ENCODE results near the gene SV2C. TPM values are rescaled to one million over a fixed set of nuclear protein-coding genes. Genes with fewer than 3 reads are reported as not detected.

SV2C gene
- total RNA-seq, 1 experiment from 2014 or later, result not detected

GRCh38 chr5:76125346-76125745, 42.2 kb downstream of the SV2C start:
- Histone ChIP-seq H3K27ac (no peak overlapping the region), H3K27me3 (replicated peaks) (peaks cover 4% of the 10 kb centered on the region)
- no peak for DNase-seq (ENCODE audit: low read depth in 1 of 2, low spot score in 2 of 2)

GRCh38 chr5:76125888-76126287, 42.7 kb downstream of the SV2C start:
- Histone ChIP-seq H3K36me3 (no peaks in the 10 kb centered on the region), H3K4me3 (no peak overlapping the region), H3K4me1 (replicated peaks) (no peaks in the 10 kb centered on the region), H3K27ac (no peak overlapping the region), H3K9me3 (replicated peaks) (no peaks in the 10 kb centered on the region), H3K27me3 (replicated peaks) (peaks cover 4% of the 10 kb centered on the region)
- no peak for DNase-seq (ENCODE audit: low read depth in 1 of 2, low spot score in 2 of 2)

More at GRCh38 chr5:76125346-76125745, 42.2 kb downstream of the SV2C start:
- H3K4me3 ChIP-seq, result no peak overlapping the region
- no peaks in the 10 kb centered on the region for H3K4me1 ChIP-seq (replicated peaks)
- H3K36me3 ChIP-seq, result no peaks in the 10 kb centered on the region
- H3K9me3 ChIP-seq (replicated peaks), result no peaks in the 10 kb centered on the region

DNA sequence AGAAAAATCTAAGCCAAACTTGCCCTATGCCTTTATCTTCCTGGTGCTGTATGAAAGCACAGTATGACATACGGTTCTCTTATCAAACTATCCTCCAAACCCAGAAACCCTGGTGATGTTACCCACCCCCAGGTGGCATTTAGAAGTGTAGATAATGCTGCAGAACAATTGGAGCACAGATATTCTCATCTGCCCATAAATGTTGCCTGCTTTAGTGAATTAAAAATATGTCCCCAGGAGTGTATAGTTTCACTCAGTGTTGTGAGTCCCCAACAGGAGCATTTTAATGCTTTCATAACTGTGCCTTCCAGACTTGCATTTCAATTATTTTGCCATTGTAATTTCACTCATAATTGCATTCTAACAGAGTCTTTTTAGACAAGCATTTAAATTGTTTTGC, 50.8 kb downstream of the SV2C start:
- H3K9me3 ChIP-seq (replicated peaks), result no peaks in the 10 kb centered on the region
- H3K27me3 ChIP-seq (replicated peaks), result peaks cover 25% of the 10 kb centered on the region
- no peaks in the 10 kb centered on the region for H3K4me1 ChIP-seq (replicated peaks)
- no peak overlapping the region for H3K4me3 ChIP-seq
- no peak overlapping the region for H3K27ac ChIP-seq
- H3K36me3 ChIP-seq, result no peaks in the 10 kb centered on the region
- DNase-seq (ENCODE audit: low read depth in 1 of 2, low spot score in 2 of 2), result no peak

- Histone ChIP-seq H3K27me3 (replicated peaks) (peaks cover 27% of the 10 kb centered on the region), H3K9me3 (replicated peaks) (no peaks in the 10 kb centered on the region), H3K27ac (no peak overlapping the region), H3K36me3 (no peaks in the 10 kb centered on the region), H3K4me3 (no peak overlapping the region), H3K4me1 (replicated peaks) (no peaks in the 10 kb centered on the region)
- DNase-seq (ENCODE audit: low read depth in 1 of 2, low spot score in 2 of 2), result no peak
These were observed 51.5 kb downstream of the SV2C start for GRCh38 chr5:76134646-76135045.

DNA sequence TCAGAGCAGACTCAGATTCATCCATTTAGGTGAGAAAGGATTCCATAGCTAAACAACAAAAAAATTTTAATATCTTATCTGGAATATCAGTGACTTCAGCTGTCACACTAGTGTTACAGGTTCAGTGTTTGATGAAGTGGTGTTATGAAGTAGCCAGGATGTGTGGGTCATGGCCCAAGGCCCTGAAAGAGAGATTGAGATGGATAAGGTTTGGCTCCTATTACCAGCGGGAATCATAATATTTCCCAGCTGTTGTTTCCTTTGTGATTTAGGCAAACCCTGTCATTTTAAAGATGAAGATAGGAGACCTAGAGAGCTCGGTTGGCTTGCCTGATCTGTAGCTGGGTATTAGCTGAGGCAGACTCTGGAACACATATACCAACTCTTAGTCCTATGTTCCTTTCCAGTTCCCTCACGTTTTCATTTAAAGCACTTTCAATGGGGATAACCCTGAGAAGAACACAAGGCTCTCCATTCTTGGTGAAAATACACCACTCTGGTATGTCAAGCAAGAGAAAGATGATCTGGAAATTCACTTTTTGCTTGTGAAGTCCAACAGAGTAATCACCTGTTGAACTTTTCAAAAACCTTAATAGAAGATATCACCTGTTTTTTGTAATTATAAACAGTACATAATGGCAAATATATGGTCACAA, 54.8 kb downstream of the SV2C start:
- Histone ChIP-seq H3K4me1 (replicated peaks) (no peaks in the 10 kb centered on the region), H3K27ac (no peak overlapping the region), H3K4me3 (no peak overlapping the region), H3K27me3 (replicated peaks) (peaks cover 33% of the 10 kb centered on the region), H3K36me3 (no peaks in the 10 kb centered on the region), H3K9me3 (replicated peaks) (no peaks in the 10 kb centered on the region)
- DNase-seq (ENCODE audit: low read depth in 1 of 2, low spot score in 2 of 2), result no peak

GRCh38 chr5:76143884-76144283, 60.7 kb downstream of the SV2C start:
- Histone ChIP-seq H3K27me3 (replicated peaks) (peaks cover 14% of the 10 kb centered on the region), H3K9me3 (replicated peaks) (no peaks in the 10 kb centered on the region), H3K27ac (no peak overlapping the region), H3K4me1 (replicated peaks) (no peaks in the 10 kb centered on the region), H3K4me3 (no peak overlapping the region), H3K36me3 (no peaks in the 10 kb centered on the region)
- DNase-seq (ENCODE audit: low read depth in 1 of 2, low spot score in 2 of 2), result no peak

DNA sequence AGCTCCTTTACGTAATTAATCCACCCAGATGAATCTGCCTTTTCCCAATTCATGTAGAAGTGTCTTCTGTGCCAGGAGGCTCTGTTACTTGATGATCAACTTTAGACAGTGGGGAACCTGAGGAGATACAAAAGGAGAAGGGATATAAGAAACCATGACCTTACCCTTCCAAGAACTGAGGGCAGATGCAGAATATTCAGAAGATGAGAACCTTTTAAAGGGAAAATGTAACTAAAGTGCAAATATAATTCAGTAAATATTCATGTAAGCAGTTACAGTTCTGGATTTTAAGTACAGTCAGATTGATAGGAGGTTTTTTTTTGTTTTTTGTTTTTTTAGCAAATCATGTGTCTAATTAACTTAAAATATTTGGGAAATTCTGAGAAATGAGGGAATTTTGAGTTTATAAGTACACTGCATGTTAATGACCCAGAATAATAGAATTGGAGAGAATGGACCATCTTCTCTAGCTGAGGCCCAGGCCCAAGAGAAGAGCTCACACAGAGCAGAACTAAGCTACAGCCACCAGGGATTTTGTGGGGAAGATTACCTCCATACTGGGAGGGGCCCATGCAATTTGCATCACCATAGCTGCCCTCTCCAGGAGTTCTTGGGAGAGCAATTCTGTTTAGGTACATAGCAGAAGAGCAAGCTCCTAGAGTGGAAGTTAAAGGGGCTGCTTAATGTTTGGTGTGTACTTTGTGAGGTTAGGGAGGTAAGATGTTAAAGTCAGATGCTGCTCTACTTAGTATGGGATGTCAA, 61.5 kb downstream of the SV2C start:
- Histone ChIP-seq H3K27me3 (replicated peaks) (peaks cover 12% of the 10 kb centered on the region; the same call in 1 of the 2 replicates), H3K27ac (no peak overlapping the region), H3K4me1 (replicated peaks) (no peaks in the 10 kb centered on the region), H3K9me3 (replicated peaks) (no peaks in the 10 kb centered on the region), H3K36me3 (no peaks in the 10 kb centered on the region), H3K4me3 (no peak overlapping the region)
- no peak for DNase-seq (ENCODE audit: low read depth in 1 of 2, low spot score in 2 of 2)

DNA sequence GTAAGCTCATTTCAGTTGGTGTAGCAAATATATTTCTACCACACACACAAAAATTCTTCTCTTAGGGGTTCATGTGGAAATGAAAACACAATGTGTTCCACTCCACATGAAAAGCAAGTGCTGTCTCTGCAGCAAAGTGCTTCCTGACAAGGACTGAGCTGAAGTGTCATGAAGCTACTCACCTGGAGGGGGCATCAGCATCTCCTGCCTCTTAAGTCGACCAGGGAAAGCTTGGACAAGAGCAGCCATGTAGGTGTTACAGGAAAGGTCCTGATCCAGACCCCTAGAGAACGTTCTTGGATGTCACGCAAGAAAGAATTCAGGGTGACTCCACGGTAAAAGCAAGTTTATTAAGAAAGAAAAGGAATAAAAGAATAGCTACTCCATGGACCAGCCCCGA, 62.8 kb downstream of the SV2C start:
- no peak overlapping the region for H3K27ac ChIP-seq
- H3K4me1 ChIP-seq (replicated peaks), result no peaks in the 10 kb centered on the region
- no peak overlapping the region for H3K4me3 ChIP-seq
- no peaks in the 10 kb centered on the region for H3K36me3 ChIP-seq
- DNase-seq (ENCODE audit: low read depth in 1 of 2, low spot score in 2 of 2), result no peak
- peaks cover 10% of the 10 kb centered on the region; the same call in 1 of the 2 replicates for H3K27me3 ChIP-seq (replicated peaks)
- no peaks in the 10 kb centered on the region for H3K9me3 ChIP-seq (replicated peaks)

- no peaks in the 10 kb centered on the region for H3K9me3 ChIP-seq (replicated peaks)
- no peaks in the 10 kb centered on the region for H3K4me1 ChIP-seq (replicated peaks)
- peaks cover 3% of the 10 kb centered on the region; the same call in 1 of the 2 replicates for H3K27me3 ChIP-seq (replicated peaks)
- no peak for DNase-seq (ENCODE audit: low read depth in 1 of 2, low spot score in 2 of 2)
- H3K4me3 ChIP-seq, result no peak overlapping the region
- H3K36me3 ChIP-seq, result no peaks in the 10 kb centered on the region
- H3K27ac ChIP-seq, result no peak overlapping the region
These were observed 66.5 kb downstream of the SV2C start for GRCh38 chr5:76149636-76150035.

DNA sequence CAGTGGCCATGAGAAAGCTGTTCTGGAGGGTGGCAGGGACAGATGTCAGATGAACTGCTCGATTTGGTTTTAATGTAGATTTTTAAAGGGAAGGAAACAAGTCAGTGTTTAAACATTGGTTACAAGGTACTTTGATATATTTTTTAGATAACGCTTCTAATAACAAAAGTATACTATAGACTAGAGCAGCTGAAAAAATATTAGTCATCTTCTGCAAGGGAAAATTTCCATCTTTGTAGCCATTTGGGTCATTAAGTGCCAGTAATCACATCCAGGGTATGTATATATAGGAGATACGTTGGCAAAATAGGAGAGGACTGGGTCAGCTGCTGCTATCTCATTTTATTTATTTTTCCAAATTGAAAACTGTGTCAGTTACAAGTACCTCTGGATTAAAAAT, 69.0 kb downstream of the SV2C start:
- no peak for DNase-seq (ENCODE audit: low read depth in 1 of 2, low spot score in 2 of 2)
- Histone ChIP-seq H3K27ac (no peak overlapping the region), H3K4me1 (replicated peaks) (no peaks in the 10 kb centered on the region), H3K9me3 (replicated peaks) (no peaks in the 10 kb centered on the region), H3K27me3 (replicated peaks) (peaks cover 3% of the 10 kb centered on the region; the same call in 1 of the 2 replicates), H3K4me3 (no peak overlapping the region), H3K36me3 (no peaks in the 10 kb centered on the region)

DNA sequence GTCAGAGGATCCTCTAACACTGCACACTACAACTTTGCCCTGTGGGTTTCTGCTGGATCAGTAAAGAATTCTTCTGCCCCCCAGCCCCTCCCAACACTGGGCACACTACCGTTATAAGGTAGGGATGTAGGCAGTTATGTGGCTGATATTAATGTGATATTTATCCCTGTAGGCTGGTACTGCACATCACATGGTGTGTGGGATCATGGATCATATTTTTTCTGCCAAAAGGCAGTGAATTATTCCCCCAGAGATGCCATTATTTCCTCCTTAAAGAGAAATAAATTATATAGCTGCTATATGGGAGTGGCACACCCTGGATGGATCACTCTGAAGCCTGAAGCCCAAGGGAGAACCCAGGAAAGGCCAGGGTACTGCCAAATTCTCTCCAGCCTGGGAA, 69.5 kb downstream of the SV2C start:
- no peaks in the 10 kb centered on the region for H3K36me3 ChIP-seq
- no peak for DNase-seq (ENCODE audit: low read depth in 1 of 2, low spot score in 2 of 2)
- no peak overlapping the region for H3K4me3 ChIP-seq

GRCh38 chr5:76153271-76153670, 70.1 kb downstream of the SV2C start:
- Histone ChIP-seq H3K36me3 (no peaks in the 10 kb centered on the region), H3K9me3 (replicated peaks) (no peaks in the 10 kb centered on the region), H3K4me3 (no peak overlapping the region)

More for the DNA sequence above, 69.5 kb downstream of the SV2C start:
- H3K4me1 ChIP-seq (replicated peaks), result no peaks in the 10 kb centered on the region
- no peaks in the 10 kb centered on the region for H3K9me3 ChIP-seq (replicated peaks)
- H3K27ac ChIP-seq, result no peak overlapping the region
- peaks cover 3% of the 10 kb centered on the region; the same call in 1 of the 2 replicates for H3K27me3 ChIP-seq (replicated peaks)

DNA sequence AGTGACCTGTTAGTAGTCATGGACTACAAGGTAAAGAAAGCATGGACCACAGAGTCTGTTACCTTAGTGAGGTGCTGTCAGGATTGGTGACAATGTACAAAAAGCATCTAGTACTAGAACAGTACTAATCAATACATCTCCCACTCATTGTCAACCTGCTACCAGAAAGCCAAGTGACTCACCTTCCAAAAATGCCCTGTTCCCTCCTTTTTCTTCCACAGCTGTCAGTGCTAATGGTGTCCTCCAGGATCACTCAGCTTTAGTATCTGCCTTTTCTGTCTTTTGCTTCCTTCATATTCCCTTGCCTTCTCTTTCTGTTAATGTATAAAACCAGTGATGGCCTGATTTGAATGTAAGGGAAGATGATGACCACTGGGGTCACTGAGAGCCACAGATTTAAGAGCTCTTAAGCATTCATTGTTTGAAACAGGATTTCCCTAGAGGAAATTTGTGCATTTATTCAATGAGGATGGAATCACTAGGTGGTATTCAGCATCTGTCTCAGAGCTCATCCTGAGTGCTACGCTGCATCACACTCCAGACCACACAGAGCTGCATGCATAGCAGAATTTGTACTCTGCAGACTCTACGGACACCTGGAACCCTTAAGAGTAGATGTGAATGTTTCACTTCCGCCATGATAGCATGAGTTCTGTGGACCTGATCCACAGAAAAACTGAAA, 71.0 kb downstream of the SV2C start:
- Histone ChIP-seq H3K27ac (no peak overlapping the region), H3K4me1 (replicated peaks) (no peaks in the 10 kb centered on the region), H3K27me3 (replicated peaks) (peaks cover 3% of the 10 kb centered on the region; the same call in 1 of the 2 replicates), H3K4me3 (no peak overlapping the region), H3K9me3 (replicated peaks) (no peaks in the 10 kb centered on the region), H3K36me3 (no peaks in the 10 kb centered on the region)
- no peak for DNase-seq (ENCODE audit: low read depth in 1 of 2, low spot score in 2 of 2)

More at GRCh38 chr5:76153271-76153670, 70.1 kb downstream of the SV2C start:
- H3K4me1 ChIP-seq (replicated peaks), result no peaks in the 10 kb centered on the region
- no peak for DNase-seq (ENCODE audit: low read depth in 1 of 2, low spot score in 2 of 2)
- peaks cover 3% of the 10 kb centered on the region; the same call in 1 of the 2 replicates for H3K27me3 ChIP-seq (replicated peaks)
- no peak overlapping the region for H3K27ac ChIP-seq

- no peaks in the 10 kb centered on the region for H3K36me3 ChIP-seq
- peaks cover 3% of the 10 kb centered on the region; the same call in 1 of the 2 replicates for H3K27me3 ChIP-seq (replicated peaks)
- H3K4me3 ChIP-seq, result no peak overlapping the region
- H3K27ac ChIP-seq, result no peak overlapping the region
- no peak for DNase-seq (ENCODE audit: low read depth in 1 of 2, low spot score in 2 of 2)
- H3K4me1 ChIP-seq (replicated peaks), result no peaks in the 10 kb centered on the region
- no peaks in the 10 kb centered on the region for H3K9me3 ChIP-seq (replicated peaks)
These were observed 72.4 kb downstream of the SV2C start for GRCh38 chr5:76155536-76155935.

All from SJSA1 (cell line).